Peyer's patch (tissue), 4 donors: ENCODE data around the gene CYB561. TPM values are rescaled to one million over a fixed set of nuclear protein-coding genes. Genes with fewer than 3 reads are reported as not detected.

Source experiments
- DNase-seq, 3 donors: peaks; one replicate each; pipeline ENCODE4 v3.0.0-alpha.2; 2017 to 2019
- H3K27ac ChIP-seq, 4 donors: fragments of 200-600 bp; sonication (generic); one replicate each; pipeline ENCODE4 v1.5.1; 2016 to 2019
- H3K27me3 ChIP-seq, 2 donors: fragments of 200-600 bp; sonication (generic); one replicate each; pipeline ENCODE4 v1.5.1; 2019
- H3K36me3 ChIP-seq, 3 donors: fragments of 200-600 bp; sonication (generic); one replicate each; pipeline ENCODE4 v1.5.1; 2016 to 2019
- H3K4me1 ChIP-seq, 4 donors: fragments of 200-600 bp; sonication (generic); one replicate each; pipeline ENCODE4 v1.5.1; 2016 to 2019
- H3K4me3 ChIP-seq, 4 donors: fragments of 200-600 bp; sonication (generic); 1 replicate in 3 of 4; 2 replicates in 1 of 4; pipeline ENCODE4 v1.5.1; 2016 to 2019; ENCODE audit warnings: mild to moderate bottlenecking in 1 of 4
- H3K9me3 ChIP-seq, 4 donors: fragments of 200-600 bp; sonication (generic); one replicate each; pipeline ENCODE4 v1.5.1; 2016 to 2019; ENCODE audit warnings: mild to moderate bottlenecking in 1 of 4
- POLR2A ChIP-seq, 2 donors: fragments of 450-650 bp; IDR thresholded peaks; one replicate each; pipeline ENCODE4 v1.5.1; 2017; ENCODE audit warnings: antibody characterized with exemption in 2 of 2, mild to moderate bottlenecking in 2 of 2, moderate library complexity in 2 of 2
- total RNA-seq, 4 donors: library from RNA; depleted of rRNA; stranded (reverse); fragments of >200 nt; gene quantifications; one replicate each; pipeline ENCODE4 v1.1.0, GENCODE V29; 2016
- TF ChIP-seq, protein P1 (sequence below), 6 experiments: fragments of 450-650 bp in 4 of 6; fragments of 200-600 bp in 2 of 6; sonication (generic) in 1 of 6; IDR thresholded peaks; one replicate each; pipeline ENCODE4 v1.5.1; 2017 to 2019; ENCODE audit warnings: antibody characterized with exemption in 6 of 6, mild to moderate bottlenecking in 3 of 6, moderate library complexity in 1 of 6

The CYB561 gene
- total RNA-seq, 4 donors from 2014 or later, result 42.9 to 161 (median 98.5) TPM

DNA sequence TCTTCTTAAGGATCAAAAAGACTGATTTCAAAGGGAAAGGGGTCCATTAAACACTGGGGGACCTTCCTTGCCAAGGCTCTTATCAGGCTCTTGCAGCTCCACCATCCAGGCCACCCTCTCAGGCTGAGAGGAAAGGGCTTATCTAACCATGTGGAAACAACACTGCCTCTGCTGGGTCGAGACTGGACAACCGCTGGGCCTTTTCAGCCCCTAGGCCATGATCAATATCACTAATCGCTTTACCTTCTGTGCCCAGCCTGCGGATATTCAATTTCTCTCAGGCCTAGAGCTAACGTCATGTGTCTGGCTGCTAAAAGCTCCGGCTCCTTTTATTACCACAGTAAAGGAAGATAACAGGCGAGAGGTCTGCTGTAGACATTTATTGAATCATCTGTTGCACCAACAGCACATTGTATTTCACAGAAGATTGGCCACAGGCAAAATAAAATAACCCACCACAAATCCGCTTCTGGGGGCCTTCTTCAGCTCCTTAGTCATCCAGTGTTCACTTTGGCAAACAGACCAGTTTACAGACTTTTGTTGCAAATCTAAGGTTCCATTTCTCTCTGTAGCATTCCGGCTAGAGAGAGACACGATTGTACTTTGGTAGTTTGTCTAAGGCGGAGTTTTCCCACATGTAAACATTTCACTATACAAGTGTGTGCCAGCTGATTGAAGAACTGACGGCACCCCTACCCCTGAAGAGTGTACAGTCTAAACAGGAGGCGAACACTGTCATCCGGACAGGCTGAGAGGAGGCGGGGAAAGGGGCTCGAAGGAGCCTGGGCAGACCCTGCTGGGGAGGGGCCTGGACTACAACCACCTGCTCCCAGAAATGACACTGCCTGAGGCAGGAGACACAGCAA lies 13.9 kb downstream of the CYB561 start:
- H3K4me1 ChIP-seq, result peaks cover 0 to 56% (median 7%) of the 10 kb centered on the region in 4 donors
- no peaks in the 10 kb centered on the region for H3K27me3 ChIP-seq
- no peak overlapping the region for H3K4me3 ChIP-seq
- H3K9me3 ChIP-seq, result no peaks in the 10 kb centered on the region
- peak in 2 of 3 donors; percentile 45 to 58 for DNase-seq
- TF ChIP-seq, protein P1, sequence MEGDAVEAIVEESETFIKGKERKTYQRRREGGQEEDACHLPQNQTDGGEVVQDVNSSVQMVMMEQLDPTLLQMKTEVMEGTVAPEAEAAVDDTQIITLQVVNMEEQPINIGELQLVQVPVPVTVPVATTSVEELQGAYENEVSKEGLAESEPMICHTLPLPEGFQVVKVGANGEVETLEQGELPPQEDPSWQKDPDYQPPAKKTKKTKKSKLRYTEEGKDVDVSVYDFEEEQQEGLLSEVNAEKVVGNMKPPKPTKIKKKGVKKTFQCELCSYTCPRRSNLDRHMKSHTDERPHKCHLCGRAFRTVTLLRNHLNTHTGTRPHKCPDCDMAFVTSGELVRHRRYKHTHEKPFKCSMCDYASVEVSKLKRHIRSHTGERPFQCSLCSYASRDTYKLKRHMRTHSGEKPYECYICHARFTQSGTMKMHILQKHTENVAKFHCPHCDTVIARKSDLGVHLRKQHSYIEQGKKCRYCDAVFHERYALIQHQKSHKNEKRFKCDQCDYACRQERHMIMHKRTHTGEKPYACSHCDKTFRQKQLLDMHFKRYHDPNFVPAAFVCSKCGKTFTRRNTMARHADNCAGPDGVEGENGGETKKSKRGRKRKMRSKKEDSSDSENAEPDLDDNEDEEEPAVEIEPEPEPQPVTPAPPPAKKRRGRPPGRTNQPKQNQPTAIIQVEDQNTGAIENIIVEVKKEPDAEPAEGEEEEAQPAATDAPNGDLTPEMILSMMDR (IDR thresholded peaks at IDR 0.05), result no peak
- TF ChIP-seq POLR2A (IDR thresholded peaks at IDR 0.05), result no peak
- peak overlapping the region in 3 of 4 donors; percentile 60 to 81 (median 72) for H3K27ac ChIP-seq
- no peaks in the 10 kb centered on the region for H3K36me3 ChIP-seq

DNA sequence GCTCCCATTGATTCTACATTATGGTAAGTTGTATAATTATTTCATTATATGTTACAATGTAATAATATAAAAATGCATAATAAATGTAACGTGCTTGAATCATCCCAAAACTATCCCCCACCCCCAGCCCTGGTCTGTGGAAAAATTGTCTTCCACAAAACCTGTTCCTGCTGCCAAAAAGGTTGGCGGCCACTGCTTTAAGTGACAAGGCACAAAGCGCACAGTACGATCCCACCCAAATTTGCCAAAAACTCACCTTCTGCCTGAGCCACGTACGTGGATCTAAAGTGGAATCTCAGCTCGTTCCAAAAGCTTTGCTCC lies 14.5 kb downstream of the CYB561 start:
- Histone ChIP-seq H3K27me3 (no peaks in the 10 kb centered on the region), H3K27ac (peak overlapping the region in 3 of 4 donors; percentile 60 to 81 (median 72)), H3K36me3 (no peaks in the 10 kb centered on the region), H3K9me3 (no peaks in the 10 kb centered on the region), H3K4me3 (no peak overlapping the region), H3K4me1 (peaks cover 0 to 50% (median 7%) of the 10 kb centered on the region in 4 donors)
- DNase-seq, result peak in 1 of 3 donors; percentile 31
- no peak for TF ChIP-seq POLR2A (IDR thresholded peaks at IDR 0.05)
- TF ChIP-seq, protein P1 (IDR thresholded peaks at IDR 0.05), result no peak

DNA sequence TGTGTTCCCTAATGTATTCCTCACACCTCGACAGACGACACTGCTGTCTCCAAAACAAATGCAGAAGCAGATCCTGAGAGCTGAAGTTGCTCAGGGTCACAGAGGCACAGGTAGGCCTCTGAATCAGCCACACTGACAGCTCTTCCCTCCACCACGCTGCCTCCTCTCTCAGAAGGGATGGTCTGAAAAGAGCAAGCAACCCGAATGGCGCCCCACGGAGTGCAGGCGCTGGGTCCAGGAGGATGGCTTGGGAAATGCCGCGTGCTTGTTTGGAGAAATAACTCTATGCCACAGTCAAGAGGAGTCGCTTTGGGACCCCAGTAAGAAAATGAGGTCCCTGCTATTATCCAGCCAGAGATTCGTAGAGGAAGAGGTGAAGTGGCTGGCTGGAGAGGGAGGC lies 15.9 kb downstream of the CYB561 start:
- H3K27me3 ChIP-seq, result no peaks in the 10 kb centered on the region
- H3K36me3 ChIP-seq, result no peaks in the 10 kb centered on the region
- peak in 1 of 3 donors; percentile 35 for DNase-seq
- no peaks in the 10 kb centered on the region for H3K9me3 ChIP-seq
- H3K27ac ChIP-seq, result no peak overlapping the region
- no peak overlapping the region for H3K4me3 ChIP-seq
- no peak for TF ChIP-seq POLR2A (IDR thresholded peaks at IDR 0.05)
- H3K4me1 ChIP-seq, result peaks cover 0 to 36% (median 4%) of the 10 kb centered on the region in 4 donors

DNA sequence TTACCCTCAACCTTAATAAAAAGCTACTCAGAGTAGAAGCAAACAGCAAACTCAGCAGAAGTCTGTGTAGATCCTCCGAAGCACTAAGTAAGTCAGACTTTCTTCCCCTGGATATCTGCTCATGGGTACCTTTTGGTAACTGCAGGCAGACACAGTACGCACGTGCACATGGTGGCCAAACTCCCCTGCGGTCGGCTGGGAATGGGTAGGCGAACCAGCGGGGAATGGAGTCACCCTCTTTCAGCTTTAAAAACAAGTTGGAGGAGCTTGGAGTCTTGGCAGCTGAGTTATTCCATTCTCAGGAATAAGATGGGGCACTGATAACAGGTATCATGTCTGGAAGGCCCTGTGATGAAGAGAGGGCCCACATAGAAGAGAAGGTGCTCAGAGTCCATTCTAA lies 16.3 kb downstream of the CYB561 start:
- no peak for TF ChIP-seq POLR2A (IDR thresholded peaks at IDR 0.05)
- TF ChIP-seq, protein P1 (IDR thresholded peaks at IDR 0.05), result no peak

DNA sequence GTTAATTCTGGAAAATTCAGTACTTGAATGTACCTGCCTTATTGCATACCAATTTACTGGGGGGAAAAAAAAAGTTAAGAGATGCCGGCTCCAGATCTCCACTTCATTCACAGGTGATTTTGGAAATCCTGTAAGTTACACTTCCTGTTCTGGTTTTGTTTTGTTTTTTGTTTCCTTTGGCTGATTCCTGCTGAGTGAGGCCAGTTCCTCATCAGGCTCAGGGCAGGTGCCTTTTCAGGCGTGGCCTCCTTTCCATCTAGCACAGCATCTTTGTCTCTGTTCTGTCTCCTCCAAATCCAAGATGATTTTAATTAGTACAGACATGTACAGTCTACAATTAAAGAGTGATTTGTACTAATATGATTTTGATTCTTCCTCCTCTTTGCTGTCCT lies 19.2 kb downstream of the CYB561 start:
- peaks cover 0 to 7% (median 2%) of the 10 kb centered on the region in 4 donors for H3K4me1 ChIP-seq
- DNase-seq, result no peak
- H3K9me3 ChIP-seq, result no peaks in the 10 kb centered on the region
- no peak for TF ChIP-seq POLR2A (IDR thresholded peaks at IDR 0.05)
- TF ChIP-seq, protein P1 (IDR thresholded peaks at IDR 0.05), result no peak
- H3K36me3 ChIP-seq, result no peaks in the 10 kb centered on the region
- H3K27ac ChIP-seq, result no peak overlapping the region
- no peak overlapping the region for H3K4me3 ChIP-seq
- no peaks in the 10 kb centered on the region for H3K27me3 ChIP-seq

More for the DNA sequence above, 16.3 kb downstream of the CYB561 start:
- H3K4me3 ChIP-seq, result no peak overlapping the region
- no peaks in the 10 kb centered on the region for H3K9me3 ChIP-seq
- DNase-seq, result peak in 1 of 3 donors; percentile 31
- no peaks in the 10 kb centered on the region for H3K36me3 ChIP-seq
- no peaks in the 10 kb centered on the region for H3K27me3 ChIP-seq
- H3K4me1 ChIP-seq, result peaks cover 0 to 32% (median 4%) of the 10 kb centered on the region in 4 donors
- H3K27ac ChIP-seq, result no peak overlapping the region
